Measurements from ENCODE around the gene ISLR.

DNA sequence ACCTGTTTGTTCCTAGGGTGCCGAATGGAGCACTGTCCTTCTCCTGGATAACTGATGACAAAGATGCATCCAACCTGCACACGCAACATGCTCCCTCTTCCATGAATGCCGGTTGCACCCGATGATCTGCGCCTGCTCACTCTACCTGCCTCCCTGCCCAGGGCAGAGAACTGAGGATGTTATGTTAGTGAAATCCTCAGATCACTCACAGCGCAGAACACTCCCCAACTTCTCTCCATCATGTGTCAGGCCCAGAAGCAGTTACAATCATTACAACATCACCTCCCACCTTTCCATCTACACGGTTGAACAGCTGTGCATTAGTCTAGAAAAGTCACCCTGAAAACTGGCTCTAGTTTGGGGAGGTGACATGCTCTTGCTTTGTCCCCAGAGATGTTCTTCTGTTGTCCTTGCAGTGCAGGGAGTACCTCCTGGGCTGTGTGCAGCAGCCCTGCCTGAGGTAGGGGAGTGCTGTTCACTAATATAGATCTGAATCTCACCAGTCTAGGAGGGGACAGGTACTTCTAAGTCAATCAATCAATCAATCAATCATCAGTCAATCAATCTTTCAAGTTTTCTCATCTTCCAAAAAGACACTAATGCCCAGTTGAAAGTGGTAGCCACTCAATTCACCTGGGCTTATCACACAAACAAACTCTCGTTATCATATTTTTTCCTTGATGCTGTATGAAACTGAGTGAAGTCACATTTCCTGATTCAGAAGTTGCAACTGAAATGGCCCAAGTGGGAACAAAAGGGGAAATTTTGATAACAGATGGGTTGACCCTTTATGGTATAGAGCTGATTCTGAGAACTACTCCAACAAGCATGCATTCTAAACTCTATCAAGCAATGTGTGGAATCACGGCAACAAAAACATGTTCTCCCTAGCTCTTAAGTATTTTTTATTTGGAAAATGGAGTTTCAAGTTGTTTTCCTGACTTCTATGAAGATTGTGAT lies 15.4 kb upstream of the ISLR start:
- TF ChIP-seq, protein P1, sequence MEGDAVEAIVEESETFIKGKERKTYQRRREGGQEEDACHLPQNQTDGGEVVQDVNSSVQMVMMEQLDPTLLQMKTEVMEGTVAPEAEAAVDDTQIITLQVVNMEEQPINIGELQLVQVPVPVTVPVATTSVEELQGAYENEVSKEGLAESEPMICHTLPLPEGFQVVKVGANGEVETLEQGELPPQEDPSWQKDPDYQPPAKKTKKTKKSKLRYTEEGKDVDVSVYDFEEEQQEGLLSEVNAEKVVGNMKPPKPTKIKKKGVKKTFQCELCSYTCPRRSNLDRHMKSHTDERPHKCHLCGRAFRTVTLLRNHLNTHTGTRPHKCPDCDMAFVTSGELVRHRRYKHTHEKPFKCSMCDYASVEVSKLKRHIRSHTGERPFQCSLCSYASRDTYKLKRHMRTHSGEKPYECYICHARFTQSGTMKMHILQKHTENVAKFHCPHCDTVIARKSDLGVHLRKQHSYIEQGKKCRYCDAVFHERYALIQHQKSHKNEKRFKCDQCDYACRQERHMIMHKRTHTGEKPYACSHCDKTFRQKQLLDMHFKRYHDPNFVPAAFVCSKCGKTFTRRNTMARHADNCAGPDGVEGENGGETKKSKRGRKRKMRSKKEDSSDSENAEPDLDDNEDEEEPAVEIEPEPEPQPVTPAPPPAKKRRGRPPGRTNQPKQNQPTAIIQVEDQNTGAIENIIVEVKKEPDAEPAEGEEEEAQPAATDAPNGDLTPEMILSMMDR (IDR thresholded peaks at IDR 0.05; ENCODE audit: low read depth, low read length) = no peak
- TF ChIP-seq POLR2A (IDR thresholded peaks at IDR 0.05; ENCODE audit: extremely low read depth, insufficient read length) (no peak), MYC (IDR thresholded peaks at IDR 0.05; ENCODE audit: low read depth, low read length) (no peak)
- TF ChIP-seq, protein P2, sequence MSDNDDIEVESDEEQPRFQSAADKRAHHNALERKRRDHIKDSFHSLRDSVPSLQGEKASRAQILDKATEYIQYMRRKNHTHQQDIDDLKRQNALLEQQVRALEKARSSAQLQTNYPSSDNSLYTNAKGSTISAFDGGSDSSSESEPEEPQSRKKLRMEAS (IDR thresholded peaks at IDR 0.05; ENCODE audit: low read depth, low read length) = no peak

Data from NB4 (cell line).